ENCODE data around the gene CNTNAP5. TPM values are rescaled to one million over a fixed set of nuclear protein-coding genes. Genes with fewer than 3 reads are reported as not detected.

The CNTNAP5 gene
- total and polyA plus RNA-seq, 2 of the 4 experiments (the other 2 are of a cell fraction): not detected

GRCh38 chr2:124316881-124317605 lies 292.0 kb downstream of the CNTNAP5 start:
- Histone ChIP-seq H4K20me1 (ENCODE audit: insufficient read depth, low read length) (no peaks in the 10 kb centered on the region), H2BK15ac (ENCODE audit: low read depth, low read length) (no peak overlapping the region), H4K91ac (ENCODE audit: insufficient read depth, low read depth, low read length) (no peak overlapping the region), H3K27me3 (ENCODE audit: control insufficient read depth, insufficient read depth, low read length) (no peaks in the 10 kb centered on the region), H2AK5ac (ENCODE audit: low read depth, low read length) (no peak overlapping the region), H4K5ac (ENCODE audit: low read depth, low read length) (no peak overlapping the region), H3K4ac (ENCODE audit: low read depth, low read length) (no peak overlapping the region), H3K18ac (ENCODE audit: low read depth, low read length) (no peak overlapping the region), H3K9me1 (ENCODE audit: insufficient read depth, low read length) (no peaks in the 10 kb centered on the region), H3K4me1 (ENCODE audit: control insufficient read depth, insufficient read depth, low read length) (no peaks in the 10 kb centered on the region), H3K4me3 (ENCODE audit: insufficient read depth, low read depth, low read length) (no peak overlapping the region), H3K23ac (ENCODE audit: low read depth, low read length) (no peak overlapping the region), H3K4me2 (ENCODE audit: low read depth, low read length) (no peak overlapping the region), H2AK9ac (replicated peaks; ENCODE audit: low read depth, low read length, poor library complexity) (no peak overlapping the region), H2BK5ac (ENCODE audit: low read depth, low read length, poor library complexity, severe bottlenecking) (no peak overlapping the region), H3K36me3 (ENCODE audit: control insufficient read depth, insufficient read depth, low read length) (no peaks in the 10 kb centered on the region), H3K9ac (ENCODE audit: low read depth, low read length) (no peak overlapping the region), H2AFZ (replicated peaks; ENCODE audit: low read length, poor library complexity) (no peak overlapping the region), H3K27ac (ENCODE audit: insufficient read depth, low read length) (no peak overlapping the region), H3K79me1 (ENCODE audit: low read depth in 1 of 2, low read length in 2 of 2) (no peaks in the 10 kb centered on the region), H4K8ac (ENCODE audit: low read depth in 2 of 2, low read length in 2 of 2) (no peak overlapping the region), H2BK20ac (ENCODE audit: low read depth, low read length) (no peak overlapping the region), H3K9me3 (ENCODE audit: control insufficient read depth, insufficient read depth, low read length) (0 out of 2 replicates have a peak, but pooled peaks cover 10% of the 10 kb centered on the region), H3K14ac (replicated peaks; ENCODE audit: low read depth, low read length) (no peak overlapping the region), H3K56ac (ENCODE audit: extremely low read depth, insufficient read depth, low read length) (no peak overlapping the region), H2BK120ac (ENCODE audit: low read depth, low read length) (no peak overlapping the region)
- no CpG with 5 or more reads among the region's 5 CpGs for WGBS, 2 experiments (ENCODE audit: extremely low coverage in 2 of 2, insufficient read length in 1 of 2)
- ChIA-PET POLR2A (ENCODE audit: unreplicated experiment) (no interaction called here), CTCF (interaction anchor here (0.6 kb wide), 1 partner anchor 338 kb away, joined by 3 read pairs; no protein-coding TSS in a partner anchor)
- BruUV-seq (replicated peaks): no TSS peak
- in situ Hi-C loops (cut with MboI; ENCODE audit: low sequenced_read_pairs): no loop called here
- intact Hi-C loops (cut with micrococcal nuclease): no loop called here
- no peak for ATAC-seq (ENCODE audit: low read depth)
- no peak for DNase-seq
- dilution Hi-C loops (cut with HindIII; ENCODE audit: low sequenced_read_pairs, unreplicated experiment): no loop called here
- TF ChIP-seq, protein P1, sequence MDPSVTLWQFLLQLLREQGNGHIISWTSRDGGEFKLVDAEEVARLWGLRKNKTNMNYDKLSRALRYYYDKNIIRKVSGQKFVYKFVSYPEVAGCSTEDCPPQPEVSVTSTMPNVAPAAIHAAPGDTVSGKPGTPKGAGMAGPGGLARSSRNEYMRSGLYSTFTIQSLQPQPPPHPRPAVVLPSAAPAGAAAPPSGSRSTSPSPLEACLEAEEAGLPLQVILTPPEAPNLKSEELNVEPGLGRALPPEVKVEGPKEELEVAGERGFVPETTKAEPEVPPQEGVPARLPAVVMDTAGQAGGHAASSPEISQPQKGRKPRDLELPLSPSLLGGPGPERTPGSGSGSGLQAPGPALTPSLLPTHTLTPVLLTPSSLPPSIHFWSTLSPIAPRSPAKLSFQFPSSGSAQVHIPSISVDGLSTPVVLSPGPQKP (IDR thresholded peaks at IDR 0.05; ENCODE audit: borderline replicate concordance, low read depth, low read length): no peak
- no peak for TF ChIP-seq NFE2L2 (IDR thresholded peaks at IDR 0.05; ENCODE audit: low read depth, low read length)
- TF ChIP-seq CHD1 (IDR thresholded peaks at IDR 0.05; ENCODE audit: low read depth, low read length): no peak
- no peak for TF ChIP-seq MXI1 (IDR thresholded peaks at IDR 0.05; ENCODE audit: borderline replicate concordance, low read depth, low read length)
- TF ChIP-seq BHLHE40 (IDR thresholded peaks at IDR 0.05; ENCODE audit: low read depth, low read length): no peak
- TF ChIP-seq POLR2A (IDR thresholded peaks at IDR 0.05; ENCODE audit: low read depth, low read length): no peak

All from IMR-90 (cell line).